ENCODE measurements around the gene KIAA1217. TPM values are rescaled to one million over a fixed set of nuclear protein-coding genes. Genes with fewer than 3 reads are reported as not detected.

KIAA1217 gene
- polyA plus RNA-seq, 1 of the 3 experiments (the other 2 are of a cell fraction): 7.2 TPM

DNA sequence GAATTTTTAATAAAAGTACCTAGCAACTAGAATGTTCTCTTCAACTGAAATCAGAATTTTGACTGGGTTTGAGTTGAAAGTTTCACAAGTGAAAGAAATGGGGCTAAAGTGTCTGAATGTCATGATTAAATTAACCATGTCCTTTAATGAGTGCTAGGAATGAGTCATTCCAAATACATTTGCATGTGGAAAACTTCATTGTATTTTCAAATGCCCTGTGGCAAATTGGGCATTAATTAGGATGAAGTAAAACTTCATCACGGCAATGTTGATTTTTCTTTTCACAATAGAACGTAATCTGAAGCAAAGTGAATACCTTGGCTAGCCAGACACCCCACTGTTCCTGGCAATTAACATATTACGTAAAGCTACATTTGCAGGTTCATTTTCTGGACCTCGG lies 166.6 kb downstream of the KIAA1217 start:
- no peak for DNase-seq
- Histone ChIP-seq H3K9ac (no peak overlapping the region), H3K4me1 (ENCODE audit: control insufficient read depth in 1 of 2, insufficient read depth in 2 of 2, low read depth in 1 of 2, low read length in 1 of 2) (peaks cover 0 to 7% of the 10 kb centered on the region in 2 experiments; a peak in 2 of 4 replicates), H3K9me2 (no peaks in the 10 kb centered on the region), H3K4me3 (ENCODE audit: low read depth in 2 of 2, low read length in 1 of 2) (no peak overlapping the region), H3K4me2 (no peak overlapping the region), H3K9me3 (no peaks in the 10 kb centered on the region), H3K79me2 (ENCODE audit: insufficient read depth) (no peaks in the 10 kb centered on the region), H2AFZ (ENCODE audit: low read depth) (no peak overlapping the region), H3K36me3 (replicated peaks in 1 of 2; ENCODE audit: control insufficient read depth in 1 of 2, insufficient read depth in 2 of 2, low read length in 1 of 2) (no peaks in the 10 kb centered on the region), H4K20me1 (ENCODE audit: insufficient read depth) (no peaks in the 10 kb centered on the region), H3K27ac (ENCODE audit: low read depth in 2 of 2, low read length in 1 of 2) (no peak overlapping the region), H3F3A (replicated peaks; ENCODE audit: insufficient read depth) (no peaks in the 10 kb centered on the region), H3K27me3 (ENCODE audit: insufficient read depth) (no peaks in the 10 kb centered on the region)
- CTCF ChIA-PET: interaction anchor here (1.1 to 2.4 kb wide), 4 partner anchors 13 to 381 kb away, joined by 3 to 11 read pairs (median 5); no protein-coding TSS in a partner anchor
- no peak for TF ChIP-seq FOXJ3 (CRISPR knock-in tag; IDR thresholded peaks at IDR 0.05)
- TF ChIP-seq TCF12 (IDR thresholded peaks at IDR 0.05): no peak
- TF ChIP-seq NFIC (IDR thresholded peaks at IDR 0.05; ENCODE audit: borderline replicate concordance): no peak
- TF ChIP-seq PBX3 (IDR thresholded peaks at IDR 0.05): no peak
- TF ChIP-seq USF2 (IDR thresholded peaks at IDR 0.05; ENCODE audit: borderline replicate concordance, low read depth, low read length): no peak
- TF ChIP-seq, protein P1, sequence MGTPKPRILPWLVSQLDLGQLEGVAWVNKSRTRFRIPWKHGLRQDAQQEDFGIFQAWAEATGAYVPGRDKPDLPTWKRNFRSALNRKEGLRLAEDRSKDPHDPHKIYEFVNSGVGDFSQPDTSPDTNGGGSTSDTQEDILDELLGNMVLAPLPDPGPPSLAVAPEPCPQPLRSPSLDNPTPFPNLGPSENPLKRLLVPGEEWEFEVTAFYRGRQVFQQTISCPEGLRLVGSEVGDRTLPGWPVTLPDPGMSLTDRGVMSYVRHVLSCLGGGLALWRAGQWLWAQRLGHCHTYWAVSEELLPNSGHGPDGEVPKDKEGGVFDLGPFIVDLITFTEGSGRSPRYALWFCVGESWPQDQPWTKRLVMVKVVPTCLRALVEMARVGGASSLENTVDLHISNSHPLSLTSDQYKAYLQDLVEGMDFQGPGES (IDR thresholded peaks at IDR 0.05; ENCODE audit: low read depth, low read length): no peak
- no peak for TF ChIP-seq POLR2AphosphoS5 (IDR thresholded peaks at IDR 0.05; ENCODE audit: low read depth, low read length)
- TF ChIP-seq RAD21 (IDR thresholded peaks at IDR 0.05; ENCODE audit: low read length): no peak
- no peak for TF ChIP-seq EZH2phosphoT487 (IDR thresholded peaks at IDR 0.05; ENCODE audit: borderline replicate concordance, low read depth)
- 80% methylated on average over 4 of the region's 4 CpGs for WGBS (ENCODE audit: low lambda C conversion rate)
- POLR2A ChIA-PET: no interaction called here

DNA sequence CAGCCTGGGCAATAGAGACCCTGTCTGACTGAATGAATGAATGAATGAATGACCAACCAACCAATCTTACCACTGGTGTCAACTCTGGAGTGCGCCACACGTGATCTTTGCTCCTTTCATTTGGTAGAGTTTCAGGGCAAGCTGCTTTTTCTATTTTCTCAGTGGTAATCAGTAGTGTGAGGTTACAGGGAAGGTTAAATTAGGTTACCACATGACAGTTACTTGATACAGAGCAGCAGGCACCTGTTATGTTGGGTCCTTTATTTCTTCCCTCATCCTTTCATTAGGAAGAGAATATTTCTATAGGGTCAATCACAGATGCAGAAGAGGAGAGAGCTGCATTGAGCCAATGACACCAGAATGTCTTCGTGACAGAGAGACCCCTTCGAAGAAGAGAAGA lies 167.8 kb downstream of the KIAA1217 start:
- H2AFZ ChIP-seq (ENCODE audit: low read depth): no peak overlapping the region
- WGBS (ENCODE audit: low lambda C conversion rate): 77% methylated on average over 4 of the region's 4 CpGs
- H3K4me2 ChIP-seq: no peak overlapping the region
- no peaks in the 10 kb centered on the region for H3F3A ChIP-seq (replicated peaks; ENCODE audit: insufficient read depth)
- DNase-seq: no peak
- ChIA-PET POLR2A (no interaction called here), CTCF (interaction anchor here (0.5 to 1.3 kb wide), 2 partner anchors 9 to 1218 kb away, joined by 3 read pairs; no protein-coding TSS in a partner anchor)
- H3K27me3 ChIP-seq (ENCODE audit: insufficient read depth): no peaks in the 10 kb centered on the region
- H3K36me3 ChIP-seq (replicated peaks in 1 of 2; ENCODE audit: control insufficient read depth in 1 of 2, insufficient read depth in 2 of 2, low read length in 1 of 2): no peaks in the 10 kb centered on the region
- no peaks in the 10 kb centered on the region for H3K9me3 ChIP-seq
- no peak overlapping the region for H3K4me3 ChIP-seq (ENCODE audit: low read depth in 2 of 2, low read length in 1 of 2)
- H4K20me1 ChIP-seq (ENCODE audit: insufficient read depth): no peaks in the 10 kb centered on the region
- no peak overlapping the region for H3K9ac ChIP-seq
- H3K9me2 ChIP-seq: no peaks in the 10 kb centered on the region
- no peaks in the 10 kb centered on the region for H3K79me2 ChIP-seq (ENCODE audit: insufficient read depth)
- peaks cover 0 to 7% of the 10 kb centered on the region in 2 experiments; a peak in 2 of 4 replicates for H3K4me1 ChIP-seq (ENCODE audit: control insufficient read depth in 1 of 2, insufficient read depth in 2 of 2, low read depth in 1 of 2, low read length in 1 of 2)
- H3K27ac ChIP-seq (ENCODE audit: low read depth in 2 of 2, low read length in 1 of 2): no peak overlapping the region
- no peak for TF ChIP-seq POLR2AphosphoS5 (IDR thresholded peaks at IDR 0.05; ENCODE audit: low read depth, low read length)
- TF ChIP-seq, protein P1 (IDR thresholded peaks at IDR 0.05; ENCODE audit: low read depth, low read length): no peak
- no peak for TF ChIP-seq TCF12 (IDR thresholded peaks at IDR 0.05)
- no peak for TF ChIP-seq YY1 (IDR thresholded peaks at IDR 0.05; ENCODE audit: low read depth)
- TF ChIP-seq RXRA (IDR thresholded peaks at IDR 0.05; ENCODE audit: borderline replicate concordance, low read depth): no peak
- TF ChIP-seq SIN3A (IDR thresholded peaks at IDR 0.05; ENCODE audit: borderline replicate concordance, low read depth, low read length): no peak
- TF ChIP-seq, protein P2, sequence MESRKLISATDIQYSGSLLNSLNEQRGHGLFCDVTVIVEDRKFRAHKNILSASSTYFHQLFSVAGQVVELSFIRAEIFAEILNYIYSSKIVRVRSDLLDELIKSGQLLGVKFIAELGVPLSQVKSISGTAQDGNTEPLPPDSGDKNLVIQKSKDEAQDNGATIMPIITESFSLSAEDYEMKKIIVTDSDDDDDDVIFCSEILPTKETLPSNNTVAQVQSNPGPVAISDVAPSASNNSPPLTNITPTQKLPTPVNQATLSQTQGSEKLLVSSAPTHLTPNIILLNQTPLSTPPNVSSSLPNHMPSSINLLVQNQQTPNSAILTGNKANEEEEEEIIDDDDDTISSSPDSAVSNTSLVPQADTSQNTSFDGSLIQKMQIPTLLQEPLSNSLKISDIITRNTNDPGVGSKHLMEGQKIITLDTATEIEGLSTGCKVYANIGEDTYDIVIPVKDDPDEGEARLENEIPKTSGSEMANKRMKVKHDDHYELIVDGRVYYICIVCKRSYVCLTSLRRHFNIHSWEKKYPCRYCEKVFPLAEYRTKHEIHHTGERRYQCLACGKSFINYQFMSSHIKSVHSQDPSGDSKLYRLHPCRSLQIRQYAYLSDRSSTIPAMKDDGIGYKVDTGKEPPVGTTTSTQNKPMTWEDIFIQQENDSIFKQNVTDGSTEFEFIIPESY (IDR thresholded peaks at IDR 0.05; ENCODE audit: borderline replicate concordance, low read depth): no peak
- no peak for TF ChIP-seq TAF1 (IDR thresholded peaks at IDR 0.05; ENCODE audit: borderline replicate concordance, low read depth, low read length)
- TF ChIP-seq FOXM1 (IDR thresholded peaks at IDR 0.05; ENCODE audit: low read depth): no peak
- TF ChIP-seq RCOR1 (IDR thresholded peaks at IDR 0.05; ENCODE audit: low read length): no peak
- no peak for TF ChIP-seq USF1 (IDR thresholded peaks at IDR 0.05; ENCODE audit: borderline replicate concordance, low read depth)
- TF ChIP-seq USF2 (IDR thresholded peaks at IDR 0.05; ENCODE audit: borderline replicate concordance, low read depth, low read length): no peak
- TF ChIP-seq JUND (IDR thresholded peaks at IDR 0.05): no peak
